ENCODE measurements around the gene GRHL1.

GRHL1 gene

GRCh38 chr2:10000541-10000940 is 49.0 kb downstream of the GRHL1 start:
- no peak overlapping the region for H3K4me3 ChIP-seq (ENCODE audit: low read length)
- no peak for TF ChIP-seq CTCF (conservative IDR thresholded peaks at IDR 0.05; ENCODE audit: low read length)
- no peak for DNase-seq (ENCODE audit: low read depth)

- TF ChIP-seq CTCF (conservative IDR thresholded peaks at IDR 0.05; ENCODE audit: low read length), result no peak
- no peak for DNase-seq (ENCODE audit: low read depth)
- no peak overlapping the region for H3K4me3 ChIP-seq (ENCODE audit: low read length)
Observed at GRCh38 chr2:10001586-10001985, 50.1 kb downstream of the GRHL1 start.

GRCh38 chr2:10002109-10002508 is 50.6 kb downstream of the GRHL1 start:
- DNase-seq (ENCODE audit: low read depth), result no peak
- H3K4me3 ChIP-seq (ENCODE audit: low read length), result no peak overlapping the region
- TF ChIP-seq CTCF (conservative IDR thresholded peaks at IDR 0.05; ENCODE audit: low read length), result no peak

- no peak overlapping the region for H3K4me3 ChIP-seq (ENCODE audit: low read length)
- TF ChIP-seq CTCF (conservative IDR thresholded peaks at IDR 0.05; ENCODE audit: low read length), result no peak
- no peak for DNase-seq (ENCODE audit: low read depth)
Observed at GRCh38 chr2:10002681-10003080, 51.2 kb downstream of the GRHL1 start.

GRCh38 chr2:10003206-10004125 is 52.0 kb downstream of the GRHL1 start:
- peak; percentile 67 for DNase-seq (ENCODE audit: low read depth)
- no peak for TF ChIP-seq CTCF (conservative IDR thresholded peaks at IDR 0.05; ENCODE audit: low read length)
- H3K4me3 ChIP-seq (ENCODE audit: low read length), result no peak overlapping the region

GRCh38 chr2:10004401-10004800 is 52.9 kb downstream of the GRHL1 start:
- DNase-seq (ENCODE audit: low read depth), result no peak
- TF ChIP-seq CTCF (conservative IDR thresholded peaks at IDR 0.05; ENCODE audit: low read length), result no peak
- no peak overlapping the region for H3K4me3 ChIP-seq (ENCODE audit: low read length)

- no peak for DNase-seq (ENCODE audit: low read depth)
- no peak for TF ChIP-seq CTCF (conservative IDR thresholded peaks at IDR 0.05; ENCODE audit: low read length)
- no peak overlapping the region for H3K4me3 ChIP-seq (ENCODE audit: low read length)
Observed at GRCh38 chr2:10004836-10005235, 53.3 kb downstream of the GRHL1 start.

Measured in AG10803 (cell line).